Mesendoderm (in vitro differentiated cells): Measurements from ENCODE around the gene GCGR.

Source experiments
- DNase-seq: peaks from one replicate; pipeline ENCODE4 v3.0.0; 2013
- H2AK5ac ChIP-seq: 2 replicates; pipeline ENCODE4 v1.6.1; 2013; ENCODE audit warnings: low read length, inconsistent platforms
- H2BK120ac ChIP-seq: 2 replicates; pipeline ENCODE4 v1.6.1; 2013; ENCODE audit warnings: low read depth, mild to moderate bottlenecking, low read length, moderate library complexity, mixed read lengths
- H2BK15ac ChIP-seq: replicated peaks from 2 replicates; pipeline ENCODE4 v1.6.1; 2013; ENCODE audit warnings: low read depth, mild to moderate bottlenecking, moderate library complexity
- H2BK5ac ChIP-seq: 2 replicates; pipeline ENCODE4 v1.6.1; 2013; ENCODE audit warnings: low read length, inconsistent platforms
- H3K18ac ChIP-seq: 2 replicates; pipeline ENCODE4 v1.6.1; 2013; ENCODE audit warnings: mild to moderate bottlenecking, low read length, mixed read lengths
- H3K23ac ChIP-seq: one replicate; pipeline ENCODE4 v1.6.1; 2013; ENCODE audit warnings: low read length
- H3K27ac ChIP-seq: 2 replicates; pipeline ENCODE4 v1.5.1; 2013; ENCODE audit warnings: low read depth, mild to moderate bottlenecking, inconsistent platforms, low read length, moderate library complexity
- H3K27me3 ChIP-seq: 2 replicates; pipeline ENCODE4 v1.6.1; 2013; ENCODE audit warnings: low read length, control low read depth, mild to moderate bottlenecking, inconsistent platforms; ENCODE audit not compliant: insufficient read depth, poor library complexity
- H3K36me3 ChIP-seq: 2 replicates; pipeline ENCODE4 v1.6.1; 2013; ENCODE audit warnings: low read length, inconsistent platforms; ENCODE audit not compliant: control insufficient read depth, insufficient read depth
- H3K4ac ChIP-seq: one replicate; pipeline ENCODE4 v1.6.1; 2013; ENCODE audit warnings: low read depth, mild to moderate bottlenecking, low read length, moderate library complexity
- H3K4me1 ChIP-seq: 2 replicates; pipeline ENCODE4 v1.6.1; 2013; ENCODE audit warnings: low read depth, low read length, inconsistent platforms; ENCODE audit not compliant: control insufficient read depth
- H3K4me2 ChIP-seq: 2 replicates; pipeline ENCODE4 v1.6.1; 2013; ENCODE audit warnings: low read length
- H3K4me3 ChIP-seq: 2 replicates; pipeline ENCODE4 v1.5.1; 2013; ENCODE audit warnings: mild to moderate bottlenecking, low read length
- H3K56ac ChIP-seq: one replicate; pipeline ENCODE4 v1.6.1; 2013; ENCODE audit warnings: low read length
- H3K79me1 ChIP-seq: 2 replicates; pipeline ENCODE4 v1.6.1; 2013; ENCODE audit warnings: low read length, inconsistent platforms
- H3K79me2 ChIP-seq: 2 replicates; pipeline ENCODE4 v1.6.1; 2013; ENCODE audit warnings: mild to moderate bottlenecking, low read length; ENCODE audit not compliant: control insufficient read depth, insufficient read depth
- H3K9ac ChIP-seq: 2 replicates; pipeline ENCODE4 v1.6.1; 2013; ENCODE audit warnings: low read length, inconsistent platforms
- H4K5ac ChIP-seq: one replicate; pipeline ENCODE4 v1.6.1; 2013; ENCODE audit warnings: low read length
- H4K8ac ChIP-seq: one replicate; pipeline ENCODE4 v1.6.1; 2013; ENCODE audit warnings: low read depth, mild to moderate bottlenecking, control low read depth, low read length, moderate library complexity
- WGBS: extraction: QIAGEN DNeasy Blood & Tissue Kit; methylation state at CpG from one replicate; pipeline ENCODE4 v1.1.7; 2013; ENCODE audit warnings: low lambda C conversion rate, missing lambda C conversion rate; ENCODE audit not compliant: insufficient coverage; ENCODE audit errors: extremely low coverage; 5-methylcytosine and 5-hydroxymethylcytosine counted together

The GCGR gene

DNA sequence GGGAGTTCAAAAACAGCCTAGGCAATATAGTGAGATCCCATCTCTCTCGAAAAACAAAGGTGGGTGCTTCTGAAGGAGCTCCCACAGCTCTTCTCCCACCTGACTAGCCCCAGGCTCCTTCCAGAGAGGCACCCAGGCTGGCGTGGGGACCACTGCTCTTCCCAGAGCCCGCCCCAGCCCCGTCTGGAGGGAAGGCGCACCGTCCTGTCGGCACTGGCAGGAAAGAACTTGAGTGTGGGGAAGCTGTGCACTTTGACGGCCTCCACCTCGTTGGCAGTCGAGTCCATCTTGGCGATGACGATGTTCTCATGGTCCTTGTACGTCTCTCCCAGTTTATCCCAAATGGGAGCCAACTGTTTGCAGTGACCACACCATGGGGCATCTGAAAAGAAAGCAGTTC is 41.4 kb downstream of the GCGR start:
- Histone ChIP-seq H3K56ac (no peak overlapping the region), H3K36me3 (peaks cover 23% of the 10 kb centered on the region), H3K4ac (no peak overlapping the region), H3K9ac (no peak overlapping the region), H3K27me3 (no peaks in the 10 kb centered on the region), H3K18ac (no peak overlapping the region), H2AK5ac (no peak overlapping the region), H3K23ac (no peak overlapping the region), H4K5ac (no peak overlapping the region), H3K4me1 (no peaks in the 10 kb centered on the region), H2BK5ac (no peak overlapping the region), H3K79me1 (no peaks in the 10 kb centered on the region), H3K4me3 (no peak overlapping the region), H4K8ac (no peak overlapping the region), H2BK15ac (no peak overlapping the region), H3K4me2 (no peak overlapping the region), H3K79me2 (no peaks in the 10 kb centered on the region), H2BK120ac (no peak overlapping the region), H3K27ac (no peak overlapping the region)
- DNase-seq = no peak
- WGBS = no CpG with 5 or more reads among the region's 13 CpGs

DNA sequence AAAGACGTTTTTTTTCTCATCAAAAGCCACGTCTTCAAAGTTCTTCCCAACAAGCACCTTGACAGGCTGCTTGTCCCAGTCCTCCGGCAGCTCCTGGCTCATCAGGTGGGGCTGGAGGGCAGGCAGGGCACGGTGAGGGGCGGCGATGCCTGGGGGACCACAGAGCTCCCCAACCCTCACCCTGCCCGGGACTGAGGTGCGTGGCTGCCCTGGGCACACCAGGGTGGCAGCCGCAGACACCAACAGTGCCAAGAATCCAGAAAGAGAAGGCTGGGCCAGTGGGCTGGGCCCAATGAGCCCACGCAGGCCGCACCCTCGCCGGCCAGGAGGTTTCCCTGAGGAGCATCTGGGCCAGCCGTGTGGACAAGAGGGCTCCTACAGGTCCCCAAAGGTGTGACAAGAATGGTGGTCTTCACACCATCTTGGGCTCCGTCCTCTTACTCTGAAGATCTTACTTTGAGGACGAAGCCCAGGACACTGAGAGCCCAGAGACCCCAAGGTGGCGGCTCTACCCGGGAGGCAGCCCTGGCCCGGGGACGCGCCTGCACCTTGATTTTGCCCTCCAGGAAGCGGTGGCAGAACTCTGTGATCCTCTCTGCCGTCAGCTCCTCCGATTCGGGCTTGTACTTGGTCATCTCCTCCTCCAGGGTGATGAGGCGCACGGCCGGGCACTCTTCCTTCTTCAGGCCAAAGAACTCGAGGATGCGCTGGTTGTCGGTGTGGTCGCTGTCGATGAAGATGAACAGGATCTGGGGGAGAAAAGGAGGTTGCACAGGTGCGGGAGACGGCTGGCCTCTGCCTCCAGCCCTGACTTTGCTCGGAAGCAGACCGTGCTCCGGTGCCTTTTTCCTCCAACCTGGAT is 42.2 kb downstream of the GCGR start:
- Histone ChIP-seq H2BK15ac (no peak overlapping the region), H4K8ac (no peak overlapping the region), H4K5ac (no peak overlapping the region), H3K23ac (no peak overlapping the region), H3K79me1 (no peaks in the 10 kb centered on the region), H3K18ac (no peak overlapping the region), H2AK5ac (no peak overlapping the region), H3K79me2 (no peaks in the 10 kb centered on the region), H3K4ac (no peak overlapping the region), H3K36me3 (peaks cover 23% of the 10 kb centered on the region), H2BK5ac (no peak overlapping the region), H3K4me3 (no peak overlapping the region), H3K56ac (no peak overlapping the region), H2BK120ac (no peak overlapping the region), H3K4me1 (no peaks in the 10 kb centered on the region), H3K4me2 (no peak overlapping the region), H3K27ac (no peak overlapping the region), H3K27me3 (no peaks in the 10 kb centered on the region), H3K9ac (no peak overlapping the region)
- DNase-seq = no peak
- no CpG with 5 or more reads among the region's 38 CpGs for WGBS

DNA sequence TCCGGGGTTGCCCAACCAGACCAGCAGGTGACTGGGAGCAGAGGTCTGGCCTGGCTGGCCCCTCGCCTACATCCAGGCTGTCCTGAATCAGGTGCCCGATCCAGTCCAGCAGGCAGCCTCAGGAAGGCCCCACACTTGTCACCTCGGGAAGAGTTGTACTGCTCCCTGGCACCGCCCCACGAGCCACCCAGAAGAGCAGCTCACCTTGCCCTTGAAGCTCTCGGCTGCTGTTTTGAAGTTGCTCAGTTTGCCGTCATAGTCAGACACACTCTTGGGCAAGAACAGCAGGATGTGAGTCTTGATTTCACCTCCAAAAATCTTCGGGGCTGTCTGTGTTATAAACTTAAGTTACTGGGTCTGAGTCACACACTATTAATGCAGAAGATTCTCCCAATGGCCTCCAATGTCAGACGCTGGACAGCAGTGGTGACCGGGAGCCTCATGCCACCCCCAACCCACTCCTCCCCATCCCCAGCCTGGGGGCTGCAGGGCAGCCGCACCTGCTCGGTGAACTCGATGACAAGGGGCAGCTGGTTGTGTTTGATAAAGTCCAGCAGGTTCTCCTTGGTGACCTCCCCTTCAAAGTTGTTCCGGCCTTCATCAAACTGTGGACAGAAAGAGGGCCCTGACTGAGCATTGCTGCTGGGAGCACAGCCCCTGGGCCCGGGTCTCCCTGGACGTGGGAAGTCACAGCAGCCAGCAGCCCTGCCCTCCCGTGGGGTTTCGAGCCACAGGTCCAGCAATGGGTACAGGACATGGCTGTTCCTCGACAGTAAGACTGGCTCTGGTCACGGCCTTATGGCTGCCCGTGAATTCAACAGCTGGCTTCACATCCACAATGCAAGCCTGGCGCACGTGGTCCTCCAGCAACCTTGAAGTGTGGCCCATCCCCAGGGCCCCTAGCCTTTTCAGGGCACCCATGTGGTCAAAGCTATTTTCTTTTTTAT is 43.1 kb downstream of the GCGR start:
- no peaks in the 10 kb centered on the region for H3K4me1 ChIP-seq
- no peak overlapping the region for H4K8ac ChIP-seq
- H4K5ac ChIP-seq = no peak overlapping the region
- DNase-seq = no peak
- H3K27me3 ChIP-seq = no peaks in the 10 kb centered on the region
- H2BK120ac ChIP-seq = no peak overlapping the region
- no peak overlapping the region for H3K4me2 ChIP-seq
- H3K27ac ChIP-seq = no peak overlapping the region
- peaks cover 2% of the 10 kb centered on the region for H3K79me1 ChIP-seq
- H3K36me3 ChIP-seq = peaks cover 23% of the 10 kb centered on the region
- H3K79me2 ChIP-seq = no peaks in the 10 kb centered on the region
- H3K9ac ChIP-seq = no peak overlapping the region
- no CpG with 5 or more reads among the region's 24 CpGs for WGBS
- no peak overlapping the region for H2BK15ac ChIP-seq
- H3K23ac ChIP-seq = no peak overlapping the region
- H3K4ac ChIP-seq = no peak overlapping the region
- no peak overlapping the region for H3K18ac ChIP-seq
- H2AK5ac ChIP-seq = no peak overlapping the region
- H3K4me3 ChIP-seq = no peak overlapping the region
- no peak overlapping the region for H3K56ac ChIP-seq
- no peak overlapping the region for H2BK5ac ChIP-seq

DNA sequence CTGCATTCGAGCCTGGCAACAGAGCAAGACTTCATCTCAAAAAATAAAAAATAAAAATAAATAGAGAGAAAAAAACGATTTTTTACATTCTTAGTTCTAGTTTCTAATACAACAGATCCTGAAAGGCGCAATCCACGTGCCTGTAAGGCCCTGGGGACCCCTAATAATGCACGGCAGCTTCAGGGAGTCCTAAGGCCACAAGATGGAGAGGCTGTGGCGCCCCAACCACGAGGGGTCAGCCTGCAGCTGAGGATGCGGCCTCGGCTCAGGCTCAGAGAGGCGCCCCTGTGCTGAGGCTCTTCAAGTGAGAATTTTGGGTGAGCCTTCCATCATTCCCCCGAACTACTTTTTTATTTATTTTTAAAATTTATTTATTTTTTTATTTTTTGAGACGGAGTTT is 45.5 kb downstream of the GCGR start:
- H2AK5ac ChIP-seq = no peak overlapping the region
- no peak overlapping the region for H2BK120ac ChIP-seq
- no peak overlapping the region for H3K9ac ChIP-seq
- H3K79me2 ChIP-seq = no peaks in the 10 kb centered on the region
- no peak overlapping the region for H3K18ac ChIP-seq
- H3K56ac ChIP-seq = no peak overlapping the region
- peaks cover 6% of the 10 kb centered on the region for H3K79me1 ChIP-seq
- no peak overlapping the region for H3K4me3 ChIP-seq
- peaks cover 24% of the 10 kb centered on the region for H3K36me3 ChIP-seq
- no peak overlapping the region for H3K4ac ChIP-seq
- no peaks in the 10 kb centered on the region for H3K4me1 ChIP-seq
- H4K5ac ChIP-seq = no peak overlapping the region
- no CpG with 5 or more reads among the region's 12 CpGs for WGBS
- H2BK5ac ChIP-seq = no peak overlapping the region
- H3K23ac ChIP-seq = no peak overlapping the region
- H2BK15ac ChIP-seq = no peak overlapping the region
- no peak overlapping the region for H3K27ac ChIP-seq
- no peak overlapping the region for H3K4me2 ChIP-seq
- DNase-seq = no peak
- no peaks in the 10 kb centered on the region for H3K27me3 ChIP-seq
- no peak overlapping the region for H4K8ac ChIP-seq

DNA sequence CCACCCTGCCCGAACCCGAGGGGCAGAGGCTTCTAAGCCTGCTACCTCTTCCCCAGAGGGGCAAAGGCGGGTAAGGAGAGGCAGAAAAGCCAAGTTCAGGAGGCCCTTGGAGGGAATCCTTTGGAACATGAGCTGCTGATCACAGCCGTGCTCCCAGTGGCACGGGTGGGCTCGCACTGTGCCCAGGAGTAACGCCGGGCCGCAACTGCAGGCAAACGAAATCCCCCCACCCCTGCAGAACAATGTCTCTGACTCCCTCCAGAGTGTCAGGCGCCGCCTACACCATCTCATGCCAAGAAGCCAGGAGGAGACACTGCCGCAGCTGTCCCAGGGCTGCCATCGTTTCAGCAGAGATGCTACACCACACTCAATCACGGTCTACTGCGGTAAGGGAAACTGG is 47.5 kb downstream of the GCGR start:
- no peak overlapping the region for H2BK5ac ChIP-seq
- H3K23ac ChIP-seq = no peak overlapping the region
- DNase-seq = no peak
- no peak overlapping the region for H4K8ac ChIP-seq
- no CpG with 5 or more reads among the region's 16 CpGs for WGBS
- no peak overlapping the region for H3K27ac ChIP-seq
- no peaks in the 10 kb centered on the region for H3K4me1 ChIP-seq
- no peak overlapping the region for H3K4me3 ChIP-seq
- no peak overlapping the region for H3K4me2 ChIP-seq
- H3K79me1 ChIP-seq = peaks cover 10% of the 10 kb centered on the region
- H3K36me3 ChIP-seq = peaks cover 16% of the 10 kb centered on the region
- no peak overlapping the region for H2AK5ac ChIP-seq
- no peaks in the 10 kb centered on the region for H3K27me3 ChIP-seq
- H4K5ac ChIP-seq = no peak overlapping the region
- no peak overlapping the region for H3K56ac ChIP-seq
- no peak overlapping the region for H3K9ac ChIP-seq
- H3K18ac ChIP-seq = no peak overlapping the region
- no peak overlapping the region for H2BK120ac ChIP-seq
- no peak overlapping the region for H3K4ac ChIP-seq
- no peak overlapping the region for H2BK15ac ChIP-seq
- peaks cover 1% of the 10 kb centered on the region for H3K79me2 ChIP-seq
